H1 (cell line): ENCODE data around the gene TAS2R30. TPM values are rescaled to one million over a fixed set of nuclear protein-coding genes. Genes with fewer than 3 reads are reported as not detected.

ENCODE experiments used
- polyA plus RNA-seq, 7 experiments: library from polyadenylated mRNA; depleted of rRNA in 3 of 7; stranded (reverse) in 5 of 7; unstranded in 2 of 7; fragments of >200 nt in 5 of 7; fragments of 200-250 nt in 2 of 7; gene quantifications; 1 replicate in 5 of 7; 2 replicates in 1 of 7; 4 replicates in 1 of 7; pipeline versions ENCODE4 v1.2.1 to v1.2.3, GENCODE V29; 2011 to 2013; ENCODE audit warnings: missing spikeins in 2 of 7, mixed read lengths in 2 of 7
- small RNA-seq: library from polyadenylated mRNA; stranded (forward); fragments of <200 nt; extraction: miRNeasy Mini kit (QIAGEN cat#:217004); gene quantifications from one replicate; pipeline ENCODE3, GENCODE V24; 2013; ENCODE audit not compliant: insufficient read depth
- total RNA-seq: library from RNA; stranded (reverse); fragmentation: NEBNext Ultra II Directional; extraction: Animal tissue kit (Norgen Biotek cat#: 25700); gene quantifications from 2 replicates; pipeline ENCODE4 v1.2.1, GENCODE V29; 2021

The TAS2R30 gene
- total and polyA plus RNA-seq, 2 of the 8 experiments (the other 6 are each of a cell fraction or from before 2014, with no cell fraction given) = 0.33 to 1.0 TPM

Small RNAs within 50 kb of the gene (small RNA-seq; reads per million reads assigned to genes)
- not detected for gene AC018630.1

Other genes with a start within 250 kb of the TAS2R30 start
- 0.17 TPM in 1 of 2 replicates, not detected in the other for gene TAS2R13, start 225.1 kb downstream of the TAS2R30 start, total RNA-seq
- gene TAS2R13, start 225.1 kb downstream of the TAS2R30 start, polyA plus RNA-seq (2011; rRNA removed) = 0.09 TPM in 1 of 2 replicates, not detected in the other
- gene PRH2, start 205.4 kb downstream of the TAS2R30 start, total RNA-seq = not detected in 2 replicates
- gene PRH2, start 205.4 kb downstream of the TAS2R30 start, polyA plus RNA-seq (2011; rRNA removed) = 0.16 TPM in 1 of 2 replicates, not detected in the other
- gene TAS2R14, start 195.4 kb downstream of the TAS2R30 start, total RNA-seq = 0.78 and 0.80 TPM in 2 replicates
- 0.67 and 1.1 TPM in 2 replicates for gene TAS2R14, start 195.4 kb downstream of the TAS2R30 start, polyA plus RNA-seq (2011; rRNA removed)
- 0.33 and 0.50 TPM in 2 replicates for gene TAS2R50, start 147.7 kb downstream of the TAS2R30 start, total RNA-seq
- 0.11 TPM in 1 of 2 replicates, not detected in the other for gene TAS2R50, start 147.7 kb downstream of the TAS2R30 start, polyA plus RNA-seq (2011; rRNA removed)
- 0.54 and 0.71 TPM in 2 replicates for gene TAS2R20, start 136.3 kb downstream of the TAS2R30 start, total RNA-seq
- 0.17 and 0.57 TPM in 2 replicates for gene TAS2R20, start 136.3 kb downstream of the TAS2R30 start, polyA plus RNA-seq (2011; rRNA removed)
- 0.99 and 1.1 TPM in 2 replicates for gene TAS2R19, start 112.0 kb downstream of the TAS2R30 start, total RNA-seq
- gene TAS2R19, start 112.0 kb downstream of the TAS2R30 start, polyA plus RNA-seq (2011; rRNA removed) = 0.35 and 0.97 TPM in 2 replicates
- gene TAS2R31, start 103.2 kb downstream of the TAS2R30 start, total RNA-seq = 1.4 and 1.5 TPM in 2 replicates
- gene TAS2R31, start 103.2 kb downstream of the TAS2R30 start, polyA plus RNA-seq (2011; rRNA removed) = 0.13 and 0.24 TPM in 2 replicates
- gene TAS2R46, start 72.3 kb downstream of the TAS2R30 start, total RNA-seq = 0.48 TPM in 1 of 2 replicates, not detected in the other
- gene TAS2R46, start 72.3 kb downstream of the TAS2R30 start, polyA plus RNA-seq (2011; rRNA removed) = 0.14 TPM in 2 replicates
- not detected in 2 replicates for gene TAS2R43, start 42.3 kb downstream of the TAS2R30 start, total RNA-seq
- gene TAS2R43, start 42.3 kb downstream of the TAS2R30 start, polyA plus RNA-seq (2011; rRNA removed) = 0.06 and 0.18 TPM in 2 replicates
- 14.2 and 15.1 TPM in 2 replicates for gene SMIM10L1, start 36.5 kb upstream of the TAS2R30 start, total RNA-seq
- gene SMIM10L1, start 36.5 kb upstream of the TAS2R30 start, polyA plus RNA-seq (2011; rRNA removed) = 3.7 and 5.4 TPM in 2 replicates
- gene TAS2R42, start 52.3 kb upstream of the TAS2R30 start, total RNA-seq = not detected in 2 replicates
- not detected in 2 replicates for gene TAS2R42, start 52.3 kb upstream of the TAS2R30 start, polyA plus RNA-seq (2011; rRNA removed)
- 0.67 and 0.94 TPM in 2 replicates for gene PRB3, start 135.1 kb upstream of the TAS2R30 start, total RNA-seq
- 0.09 and 0.25 TPM in 2 replicates for gene PRB3, start 135.1 kb upstream of the TAS2R30 start, polyA plus RNA-seq (2011; rRNA removed)
- gene PRB4, start 175.8 kb upstream of the TAS2R30 start, total RNA-seq = not detected in 2 replicates
- gene PRB4, start 175.8 kb upstream of the TAS2R30 start, polyA plus RNA-seq (2011; rRNA removed) = not detected in 2 replicates